GM19099 (cell line): ENCODE measurements around the gene PLEKHF1.

ENCODE experiments used
- POLR2A ChIP-seq: IDR thresholded peaks from 3 replicates; pipeline ENCODE4 v1.6.1; 2011; ENCODE audit warnings: low read depth; ENCODE audit not compliant: insufficient read length; ENCODE audit errors: extremely low read depth

Gene PLEKHF1

DNA sequence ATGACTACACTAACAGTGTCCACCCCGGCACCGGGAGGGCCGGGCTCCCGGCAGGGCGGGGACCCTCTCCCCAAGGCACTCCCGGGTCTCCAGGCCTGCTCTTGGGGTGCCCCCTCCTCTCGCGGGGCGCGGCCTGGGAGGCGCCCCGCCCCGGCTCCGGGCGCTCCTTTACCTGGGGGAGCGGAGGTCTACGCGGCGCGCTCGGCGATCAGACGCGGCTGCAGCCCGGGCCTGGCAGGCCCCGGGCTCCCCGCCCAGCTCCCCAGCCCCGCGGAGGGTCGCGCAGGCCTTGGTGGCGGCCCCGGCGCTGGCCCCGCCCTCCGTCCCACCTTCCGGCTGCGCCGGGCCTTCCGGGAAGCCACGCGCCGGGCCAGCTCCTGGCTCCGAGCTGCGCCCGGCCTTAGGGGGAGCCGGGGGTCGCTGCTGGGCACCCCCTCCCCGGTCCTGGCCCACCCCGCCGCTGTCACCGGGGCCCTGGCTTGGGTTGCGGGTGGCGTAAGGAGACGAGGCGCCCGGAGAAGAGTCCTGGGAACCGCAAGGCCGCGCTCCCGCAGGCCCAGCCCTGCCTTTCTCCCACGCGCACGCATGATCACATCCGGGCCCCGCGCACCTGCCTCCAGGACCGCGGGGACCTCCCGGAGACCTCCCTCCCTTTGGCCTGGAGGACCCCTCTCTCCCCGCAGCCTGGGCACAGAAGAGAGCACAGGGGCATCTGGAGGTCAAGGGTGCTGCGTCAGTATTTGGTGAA, 49.9 kb downstream of the PLEKHF1 start, which contains the start of gene C19orf12:
Gene C19orf12 (minus strand): TSS at position 309 of the 748 bp plus-strand sequence. CDS start 6,848 bp downstream, outside the sequence.
- TF ChIP-seq POLR2A, result peak; percentile 85

- no peak for TF ChIP-seq POLR2A
Observed at GRCh38 chr19:29715701-29716581, 50.7 kb downstream of the PLEKHF1 start.

DNA sequence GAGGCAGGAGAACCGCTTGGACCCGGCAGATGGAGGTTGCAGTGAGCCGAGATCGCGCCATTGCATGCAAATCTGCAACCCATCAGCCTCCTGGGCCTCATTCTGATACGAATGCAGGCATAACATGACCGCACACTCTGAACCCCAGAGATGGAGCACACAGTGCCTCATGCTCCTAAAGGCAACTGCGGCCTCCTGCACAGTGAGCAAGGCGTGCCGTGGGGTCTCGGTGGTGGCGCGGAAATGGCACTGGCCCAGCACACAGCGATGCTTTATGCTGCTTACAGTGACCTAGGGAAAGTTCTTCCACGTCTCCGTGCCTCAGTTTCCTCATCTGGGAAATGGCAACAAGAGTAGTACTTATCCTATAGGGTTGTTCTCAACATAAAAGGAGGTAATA, 51.8 kb downstream of the PLEKHF1 start:
- no peak for TF ChIP-seq POLR2A

GRCh38 chr19:29724102-29724641, 58.9 kb downstream of the PLEKHF1 start:
- no peak for TF ChIP-seq POLR2A

DNA sequence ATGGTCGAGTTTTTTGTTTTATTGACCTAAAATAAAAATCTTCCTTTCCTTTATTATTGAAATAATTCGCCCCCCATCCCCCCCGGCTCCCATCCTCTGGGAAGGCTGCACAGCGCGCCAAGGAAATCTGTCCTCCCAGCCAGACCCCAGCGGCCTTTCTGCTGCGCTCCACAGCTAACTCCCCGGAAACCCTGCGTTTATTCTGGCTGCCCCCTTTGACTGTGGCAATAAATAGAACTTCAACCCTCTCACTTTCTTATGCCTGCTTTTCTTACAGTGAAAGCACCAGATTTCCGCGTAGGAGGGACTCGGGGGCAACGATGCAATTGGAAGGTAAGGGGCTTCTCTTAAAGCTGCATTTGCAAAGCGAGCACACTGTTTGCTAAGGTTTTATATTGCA, 59.5 kb downstream of the PLEKHF1 start:
- TF ChIP-seq POLR2A, result no peak
